ENCODE data around the gene UNC5B.

The UNC5B gene

GRCh38 chr10:71244431-71245419, 32.4 kb downstream of the UNC5B start:
- TF ChIP-seq SPI1 (IDR thresholded peaks at IDR 0.05; ENCODE audit: borderline replicate concordance, low read depth) (peak; percentile 77; the same call in 1 of the 2 replicates), GABPA (IDR thresholded peaks at IDR 0.05; ENCODE audit: low read depth) (no peak), POLR2AphosphoS5 (IDR thresholded peaks at IDR 0.05; ENCODE audit: low read depth) (peak; percentile 96)
- TF ChIP-seq, protein P1, sequence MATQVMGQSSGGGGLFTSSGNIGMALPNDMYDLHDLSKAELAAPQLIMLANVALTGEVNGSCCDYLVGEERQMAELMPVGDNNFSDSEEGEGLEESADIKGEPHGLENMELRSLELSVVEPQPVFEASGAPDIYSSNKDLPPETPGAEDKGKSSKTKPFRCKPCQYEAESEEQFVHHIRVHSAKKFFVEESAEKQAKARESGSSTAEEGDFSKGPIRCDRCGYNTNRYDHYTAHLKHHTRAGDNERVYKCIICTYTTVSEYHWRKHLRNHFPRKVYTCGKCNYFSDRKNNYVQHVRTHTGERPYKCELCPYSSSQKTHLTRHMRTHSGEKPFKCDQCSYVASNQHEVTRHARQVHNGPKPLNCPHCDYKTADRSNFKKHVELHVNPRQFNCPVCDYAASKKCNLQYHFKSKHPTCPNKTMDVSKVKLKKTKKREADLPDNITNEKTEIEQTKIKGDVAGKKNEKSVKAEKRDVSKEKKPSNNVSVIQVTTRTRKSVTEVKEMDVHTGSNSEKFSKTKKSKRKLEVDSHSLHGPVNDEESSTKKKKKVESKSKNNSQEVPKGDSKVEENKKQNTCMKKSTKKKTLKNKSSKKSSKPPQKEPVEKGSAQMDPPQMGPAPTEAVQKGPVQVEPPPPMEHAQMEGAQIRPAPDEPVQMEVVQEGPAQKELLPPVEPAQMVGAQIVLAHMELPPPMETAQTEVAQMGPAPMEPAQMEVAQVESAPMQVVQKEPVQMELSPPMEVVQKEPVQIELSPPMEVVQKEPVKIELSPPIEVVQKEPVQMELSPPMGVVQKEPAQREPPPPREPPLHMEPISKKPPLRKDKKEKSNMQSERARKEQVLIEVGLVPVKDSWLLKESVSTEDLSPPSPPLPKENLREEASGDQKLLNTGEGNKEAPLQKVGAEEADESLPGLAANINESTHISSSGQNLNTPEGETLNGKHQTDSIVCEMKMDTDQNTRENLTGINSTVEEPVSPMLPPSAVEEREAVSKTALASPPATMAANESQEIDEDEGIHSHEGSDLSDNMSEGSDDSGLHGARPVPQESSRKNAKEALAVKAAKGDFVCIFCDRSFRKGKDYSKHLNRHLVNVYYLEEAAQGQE (IDR thresholded peaks at IDR 0.05; ENCODE audit: insufficient replicate concordance, low read depth): no peak
- no peaks in the 10 kb centered on the region for H3K27me3 ChIP-seq (ENCODE audit: insufficient read depth, poor library complexity, severe bottlenecking)
- H3K4me3 ChIP-seq (replicated peaks; ENCODE audit: insufficient read depth, low read length): no peak overlapping the region
- peak overlapping the region; percentile 78 for H3K27ac ChIP-seq (replicated peaks)
- DNase-seq (ENCODE audit: low read depth in 1 of 2, low spot score in 1 of 2): peak in 1 of 2 experiments; percentile 80

GRCh38 chr10:71245420-71246325, 33.3 kb downstream of the UNC5B start:
- Histone ChIP-seq H3K27me3 (ENCODE audit: insufficient read depth, poor library complexity, severe bottlenecking) (no peaks in the 10 kb centered on the region), H3K27ac (replicated peaks) (peak overlapping the region; percentile 78), H3K4me3 (replicated peaks; ENCODE audit: insufficient read depth, low read length) (no peak overlapping the region)
- TF ChIP-seq, protein P2, sequence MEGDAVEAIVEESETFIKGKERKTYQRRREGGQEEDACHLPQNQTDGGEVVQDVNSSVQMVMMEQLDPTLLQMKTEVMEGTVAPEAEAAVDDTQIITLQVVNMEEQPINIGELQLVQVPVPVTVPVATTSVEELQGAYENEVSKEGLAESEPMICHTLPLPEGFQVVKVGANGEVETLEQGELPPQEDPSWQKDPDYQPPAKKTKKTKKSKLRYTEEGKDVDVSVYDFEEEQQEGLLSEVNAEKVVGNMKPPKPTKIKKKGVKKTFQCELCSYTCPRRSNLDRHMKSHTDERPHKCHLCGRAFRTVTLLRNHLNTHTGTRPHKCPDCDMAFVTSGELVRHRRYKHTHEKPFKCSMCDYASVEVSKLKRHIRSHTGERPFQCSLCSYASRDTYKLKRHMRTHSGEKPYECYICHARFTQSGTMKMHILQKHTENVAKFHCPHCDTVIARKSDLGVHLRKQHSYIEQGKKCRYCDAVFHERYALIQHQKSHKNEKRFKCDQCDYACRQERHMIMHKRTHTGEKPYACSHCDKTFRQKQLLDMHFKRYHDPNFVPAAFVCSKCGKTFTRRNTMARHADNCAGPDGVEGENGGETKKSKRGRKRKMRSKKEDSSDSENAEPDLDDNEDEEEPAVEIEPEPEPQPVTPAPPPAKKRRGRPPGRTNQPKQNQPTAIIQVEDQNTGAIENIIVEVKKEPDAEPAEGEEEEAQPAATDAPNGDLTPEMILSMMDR (IDR thresholded peaks at IDR 0.05; ENCODE audit: insufficient read depth, low read length): no peak
- TF ChIP-seq, protein P1 (IDR thresholded peaks at IDR 0.05; ENCODE audit: insufficient replicate concordance, low read depth): no peak
- TF ChIP-seq SPI1 (IDR thresholded peaks at IDR 0.05; ENCODE audit: borderline replicate concordance, low read depth): no peak
- TF ChIP-seq POLR2AphosphoS5 (IDR thresholded peaks at IDR 0.05; ENCODE audit: low read depth): no peak
- TF ChIP-seq GABPA (IDR thresholded peaks at IDR 0.05; ENCODE audit: low read depth): no peak
- no peak for DNase-seq (ENCODE audit: low read depth in 1 of 2, low spot score in 1 of 2)

- no peak for TF ChIP-seq GABPA (IDR thresholded peaks at IDR 0.05; ENCODE audit: low read depth)
- TF ChIP-seq SPI1 (IDR thresholded peaks at IDR 0.05; ENCODE audit: borderline replicate concordance, low read depth): peak; percentile 98
- peak overlapping the region; percentile 78 for H3K27ac ChIP-seq (replicated peaks)
- DNase-seq (ENCODE audit: low read depth in 1 of 2, low spot score in 1 of 2): peak in 1 of 2 experiments; percentile 42
Measured at GRCh38 chr10:71246591-71247413, 34.4 kb downstream of the UNC5B start.

GRCh38 chr10:71247414-71247705, 35.0 kb downstream of the UNC5B start:
- TF ChIP-seq POLR2AphosphoS5 (IDR thresholded peaks at IDR 0.05; ENCODE audit: low read depth) (no peak), GABPA (IDR thresholded peaks at IDR 0.05; ENCODE audit: low read depth) (no peak), SPI1 (IDR thresholded peaks at IDR 0.05; ENCODE audit: borderline replicate concordance, low read depth) (no peak)
- TF ChIP-seq, protein P2 (IDR thresholded peaks at IDR 0.05; ENCODE audit: insufficient read depth, low read length): no peak
- TF ChIP-seq, protein P1 (IDR thresholded peaks at IDR 0.05; ENCODE audit: insufficient replicate concordance, low read depth): no peak
- no peak for DNase-seq (ENCODE audit: low read depth in 1 of 2, low spot score in 1 of 2)
- no peak overlapping the region for H3K4me3 ChIP-seq (replicated peaks; ENCODE audit: insufficient read depth, low read length)
- H3K27me3 ChIP-seq (ENCODE audit: insufficient read depth, poor library complexity, severe bottlenecking): no peaks in the 10 kb centered on the region
- H3K27ac ChIP-seq (replicated peaks): peak overlapping the region; percentile 78

More at GRCh38 chr10:71246591-71247413, 34.4 kb downstream of the UNC5B start:
- Histone ChIP-seq H3K4me3 (replicated peaks; ENCODE audit: insufficient read depth, low read length) (no peak overlapping the region), H3K27me3 (ENCODE audit: insufficient read depth, poor library complexity, severe bottlenecking) (no peaks in the 10 kb centered on the region)
